IPS-NIHi7 (cell line): ENCODE results near the gene GRPEL1.

Experiments
- DNase-seq: peaks from one replicate; pipeline ENCODE4 v3.0.0; 2012; ENCODE audit warnings: mixed read lengths; ENCODE audit errors: extremely low spot score

GRPEL1 gene

GRCh38 chr4:7045553-7045952 is 22.3 kb downstream of the GRPEL1 start:
- DNase-seq, result no peak

GRCh38 chr4:7044137-7044930 is 23.5 kb downstream of the GRPEL1 start:
- no peak for DNase-seq

GRCh38 chr4:7043284-7044136 is 24.4 kb downstream of the GRPEL1 start, which contains the start of gene TADA2B:
TSS of gene TADA2B (plus strand) at chr4:7043372. CDS start at chr4:7043580, 208 bp downstream.
- peak; percentile 39 for DNase-seq

- DNase-seq, result peak; percentile 100
Measured at GRCh38 chr4:7042503-7043283, 25.2 kb downstream of the GRPEL1 start.

- DNase-seq, result no peak
Measured at GRCh38 chr4:7041801-7042502, 25.9 kb downstream of the GRPEL1 start.

GRCh38 chr4:7041246-7041645 is 26.6 kb downstream of the GRPEL1 start:
- DNase-seq, result no peak

- no peak for DNase-seq
Measured at GRCh38 chr4:7040765-7041164, 27.1 kb downstream of the GRPEL1 start.

- DNase-seq, result no peak
Measured at GRCh38 chr4:7037425-7037824, 30.4 kb downstream of the GRPEL1 start.

- DNase-seq, result peak; percentile 54
Measured at GRCh38 chr4:7034262-7035081, 33.4 kb downstream of the GRPEL1 start.

GRCh38 chr4:7032596-7032995 is 35.3 kb downstream of the GRPEL1 start:
- DNase-seq, result no peak

- no peak for DNase-seq
Measured at GRCh38 chr4:7031558-7032449, 36.1 kb downstream of the GRPEL1 start.

GRCh38 chr4:7030856-7031255 is 37.0 kb downstream of the GRPEL1 start:
- DNase-seq, result no peak

GRCh38 chr4:7029921-7030320 is 37.9 kb downstream of the GRPEL1 start:
- DNase-seq, result no peak

GRCh38 chr4:7029212-7029611 is 38.7 kb downstream of the GRPEL1 start:
- no peak for DNase-seq

- no peak for DNase-seq
Measured at GRCh38 chr4:7027913-7028312, 40.0 kb downstream of the GRPEL1 start.

GRCh38 chr4:7027284-7027683 is 40.6 kb downstream of the GRPEL1 start:
- DNase-seq, result no peak

- no peak for DNase-seq
Measured at GRCh38 chr4:7026107-7026506, 41.8 kb downstream of the GRPEL1 start.

GRCh38 chr4:7025040-7025602 is 42.7 kb downstream of the GRPEL1 start:
- no peak for DNase-seq

- no peak for DNase-seq
Measured at GRCh38 chr4:7024336-7024890, 43.5 kb downstream of the GRPEL1 start.
